ENCODE results near the gene FRMD4A.

Gene FRMD4A

GRCh38 chr10:14294347-14295059 lies 36.2 kb downstream of the FRMD4A start:
- DNase-seq (ENCODE audit: low spot score): no peak

GRCh38 chr10:14293526-14293925 lies 37.2 kb downstream of the FRMD4A start:
- DNase-seq (ENCODE audit: low spot score): no peak

GRCh38 chr10:14291296-14291695 lies 39.4 kb downstream of the FRMD4A start:
- DNase-seq (ENCODE audit: low spot score): no peak

GRCh38 chr10:14285941-14286560 lies 44.7 kb downstream of the FRMD4A start:
- no peak for DNase-seq (ENCODE audit: low spot score)

GRCh38 chr10:14282276-14282675 lies 48.4 kb downstream of the FRMD4A start:
- no peak for DNase-seq (ENCODE audit: low spot score)

GRCh38 chr10:14278533-14278932 lies 52.2 kb downstream of the FRMD4A start:
- no peak for DNase-seq (ENCODE audit: low spot score)

- no peak for DNase-seq (ENCODE audit: low spot score)
Measured at GRCh38 chr10:14276210-14276609, 54.5 kb downstream of the FRMD4A start.

- no peak for DNase-seq (ENCODE audit: low spot score)
Measured at GRCh38 chr10:14271621-14272020, 59.1 kb downstream of the FRMD4A start.

- DNase-seq (ENCODE audit: low spot score): no peak
Measured at GRCh38 chr10:14270370-14270769, 60.4 kb downstream of the FRMD4A start.

- no peak for DNase-seq (ENCODE audit: low spot score)
Measured at GRCh38 chr10:14265709-14266108, 65.0 kb downstream of the FRMD4A start.

- DNase-seq (ENCODE audit: low spot score): no peak
Measured at GRCh38 chr10:14262836-14263425, 67.8 kb downstream of the FRMD4A start.

GRCh38 chr10:14261336-14261735 lies 69.4 kb downstream of the FRMD4A start:
- DNase-seq (ENCODE audit: low spot score): no peak

GRCh38 chr10:14259696-14260566 lies 70.8 kb downstream of the FRMD4A start:
- peak; percentile 44 for DNase-seq (ENCODE audit: low spot score)

GRCh38 chr10:14254368-14254767 lies 76.4 kb downstream of the FRMD4A start:
- DNase-seq (ENCODE audit: low spot score): no peak

GRCh38 chr10:14253711-14254110 lies 77.0 kb downstream of the FRMD4A start:
- DNase-seq (ENCODE audit: low spot score): no peak

- no peak for DNase-seq (ENCODE audit: low spot score)
Measured at GRCh38 chr10:14253079-14253478, 77.6 kb downstream of the FRMD4A start.

- DNase-seq (ENCODE audit: low spot score): no peak
Measured at GRCh38 chr10:14250496-14251076, 80.1 kb downstream of the FRMD4A start.

GRCh38 chr10:14247377-14248116 lies 83.2 kb downstream of the FRMD4A start:
- DNase-seq (ENCODE audit: low spot score): no peak

- no peak for DNase-seq (ENCODE audit: low spot score)
Measured at GRCh38 chr10:14244801-14245211, 85.9 kb downstream of the FRMD4A start.

GRCh38 chr10:14244147-14244546 lies 86.6 kb downstream of the FRMD4A start:
- no peak for DNase-seq (ENCODE audit: low spot score)

- no peak for DNase-seq (ENCODE audit: low spot score)
Measured at GRCh38 chr10:14243221-14243620, 87.5 kb downstream of the FRMD4A start.

Data from AG20443 (cell line).